Astrocyte (in vitro differentiated cells and primary cell): ENCODE results near the gene CIITA. TPM values are rescaled to one million over a fixed set of nuclear protein-coding genes. Genes with fewer than 3 reads are reported as not detected.
A peak's percentile ranks its signal among the peaks of the same experiment; 100 is the strongest.

Source experiments
- DNase-seq: peaks from one replicate; pipeline ENCODE4 v3.0.0-alpha.2; 2010; ENCODE audit warnings: low read depth
- FAIRE-seq: peaks from 2 replicates; lab custom pipeline; 2011; peaks lifted over from hg19 to GRCh38; lab: Jason Lieb, UNC
- H2AFZ ChIP-seq: 2 replicates; pipeline ENCODE4 v1.6.0; 2012; ENCODE audit warnings: low read depth, low read length, inconsistent platforms
- H3K27ac ChIP-seq: 2 replicates; pipeline ENCODE4 v1.5.1; 2011; ENCODE audit warnings: low read depth, low read length, inconsistent platforms
- H3K27me3 ChIP-seq: 2 replicates; pipeline ENCODE4 v1.6.0; 2011; ENCODE audit warnings: low read length, inconsistent platforms; ENCODE audit not compliant: insufficient read depth
- H3K36me3 ChIP-seq: 2 replicates; pipeline ENCODE4 v1.5.1; 2011; ENCODE audit warnings: low read length, inconsistent platforms; ENCODE audit not compliant: insufficient read depth
- H3K4me1 ChIP-seq: 2 replicates; pipeline ENCODE4 v1.5.1; 2011; ENCODE audit warnings: low read length, inconsistent platforms; ENCODE audit not compliant: insufficient read depth
- H3K4me2 ChIP-seq: 2 replicates; pipeline ENCODE4 v1.6.0; 2012; ENCODE audit warnings: low read length, inconsistent platforms
- H3K4me3 ChIP-seq: 2 replicates; pipeline ENCODE4 v1.5.1; 2011; ENCODE audit warnings: low read depth, mild to moderate bottlenecking, low read length, inconsistent platforms; ENCODE audit not compliant: insufficient read depth
- H3K79me2 ChIP-seq: 2 replicates; pipeline ENCODE4 v1.6.0; 2012; ENCODE audit warnings: mild to moderate bottlenecking, low read length, inconsistent platforms; ENCODE audit not compliant: insufficient read depth
- H3K9ac ChIP-seq: 2 replicates; pipeline ENCODE4 v1.6.0; 2012; ENCODE audit warnings: mild to moderate bottlenecking, low read length, inconsistent platforms
- H3K9me3 ChIP-seq: 2 replicates; pipeline ENCODE4 v1.5.1; 2012; ENCODE audit warnings: low read depth, mild to moderate bottlenecking, low read length, inconsistent platforms; ENCODE audit not compliant: insufficient read depth
- H4K20me1 ChIP-seq: 2 replicates; pipeline ENCODE4 v1.6.0; 2012; ENCODE audit warnings: low read length, inconsistent platforms; ENCODE audit not compliant: insufficient read depth
- H3K27ac Mint-ChIP-seq: one replicate; pipeline ENCODE4 v1.8.0; 2021; ENCODE audit warnings: mild to moderate bottlenecking, mixed read lengths; ENCODE audit not compliant: unreplicated experiment
- H3K27me3 Mint-ChIP-seq: one replicate; pipeline ENCODE4 v1.8.0; 2021; ENCODE audit warnings: low read depth, mixed read lengths; ENCODE audit not compliant: unreplicated experiment
- H3K36me3 Mint-ChIP-seq: one replicate; pipeline ENCODE4 v1.8.0; 2021; ENCODE audit warnings: low read depth, mixed read lengths; ENCODE audit not compliant: unreplicated experiment
- H3K4me1 Mint-ChIP-seq: one replicate; pipeline ENCODE4 v1.8.0; 2021; ENCODE audit warnings: low read depth, mixed read lengths; ENCODE audit not compliant: unreplicated experiment
- H3K4me3 Mint-ChIP-seq: one replicate; pipeline ENCODE4 v1.8.0; 2021; ENCODE audit warnings: mild to moderate bottlenecking, moderate library complexity, mixed read lengths; ENCODE audit not compliant: unreplicated experiment
- H3K9me3 Mint-ChIP-seq: one replicate; pipeline ENCODE4 v1.8.0; 2021; ENCODE audit warnings: mild to moderate bottlenecking, mixed read lengths; ENCODE audit not compliant: unreplicated experiment
- EZH2 ChIP-seq: IDR thresholded peaks from 2 replicates; pipeline ENCODE4 v1.6.1; 2012; ENCODE audit warnings: mild to moderate bottlenecking, low read length, inconsistent platforms; ENCODE audit not compliant: insufficient read depth
- total RNA-seq: library from RNA; stranded (reverse); gene quantifications from 2 replicates; pipeline ENCODE4 v1.2.1, GENCODE V29; 2021
- TF ChIP-seq, protein P1 (sequence below): IDR thresholded peaks from 2 replicates; pipeline ENCODE4 v1.5.1; 2011; ENCODE audit warnings: low read depth, mild to moderate bottlenecking, inconsistent platforms, low read length, moderate library complexity; ENCODE audit not compliant: insufficient read depth

Gene CIITA
- total RNA-seq, 1 donor from 2014 or later, result not detected

DNA sequence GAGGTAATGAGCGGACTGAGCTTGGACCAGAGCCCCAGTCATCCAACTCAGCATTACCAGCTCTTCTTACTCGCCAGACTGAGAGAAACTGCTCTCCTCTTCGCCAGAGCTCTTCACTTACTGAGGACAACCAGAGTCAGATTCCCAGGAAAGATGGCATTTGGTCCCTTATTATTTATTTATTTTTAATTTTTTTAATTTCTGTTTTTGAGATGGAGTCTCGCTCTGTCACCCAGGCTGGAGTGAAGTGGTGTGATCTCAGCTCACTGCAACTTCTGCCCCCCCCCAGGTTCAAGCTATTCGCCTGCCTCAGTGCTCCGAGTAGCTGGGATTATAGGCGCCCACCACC lies 42.0 kb downstream of the CIITA start:
- Histone ChIP-seq H3K36me3 (no peaks in the 10 kb centered on the region), H3K4me1 (peaks cover 10% of the 10 kb centered on the region), H2AFZ (peak overlapping the region; percentile 46), H3K79me2 (no peaks in the 10 kb centered on the region), H4K20me1 (no peaks in the 10 kb centered on the region), H3K9ac (no peak overlapping the region), H3K4me2 (no peak overlapping the region), H3K27me3 (no peaks in the 10 kb centered on the region), H3K27ac (no peak overlapping the region), H3K4me3 (no peak overlapping the region), H3K9me3 (no peaks in the 10 kb centered on the region)
- DNase-seq (no peak), FAIRE-seq (no peak)
- Mint-ChIP-seq H3K4me3 (no peak overlapping the region), H3K4me1 (no peaks in the 10 kb centered on the region), H3K27me3 (peaks cover 13% of the 10 kb centered on the region), H3K9me3 (no peaks in the 10 kb centered on the region), H3K27ac (no peak overlapping the region), H3K36me3 (peaks cover 2% of the 10 kb centered on the region)
- TF ChIP-seq EZH2, result no peak
- TF ChIP-seq, protein P1, sequence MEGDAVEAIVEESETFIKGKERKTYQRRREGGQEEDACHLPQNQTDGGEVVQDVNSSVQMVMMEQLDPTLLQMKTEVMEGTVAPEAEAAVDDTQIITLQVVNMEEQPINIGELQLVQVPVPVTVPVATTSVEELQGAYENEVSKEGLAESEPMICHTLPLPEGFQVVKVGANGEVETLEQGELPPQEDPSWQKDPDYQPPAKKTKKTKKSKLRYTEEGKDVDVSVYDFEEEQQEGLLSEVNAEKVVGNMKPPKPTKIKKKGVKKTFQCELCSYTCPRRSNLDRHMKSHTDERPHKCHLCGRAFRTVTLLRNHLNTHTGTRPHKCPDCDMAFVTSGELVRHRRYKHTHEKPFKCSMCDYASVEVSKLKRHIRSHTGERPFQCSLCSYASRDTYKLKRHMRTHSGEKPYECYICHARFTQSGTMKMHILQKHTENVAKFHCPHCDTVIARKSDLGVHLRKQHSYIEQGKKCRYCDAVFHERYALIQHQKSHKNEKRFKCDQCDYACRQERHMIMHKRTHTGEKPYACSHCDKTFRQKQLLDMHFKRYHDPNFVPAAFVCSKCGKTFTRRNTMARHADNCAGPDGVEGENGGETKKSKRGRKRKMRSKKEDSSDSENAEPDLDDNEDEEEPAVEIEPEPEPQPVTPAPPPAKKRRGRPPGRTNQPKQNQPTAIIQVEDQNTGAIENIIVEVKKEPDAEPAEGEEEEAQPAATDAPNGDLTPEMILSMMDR, result no peak

DNA sequence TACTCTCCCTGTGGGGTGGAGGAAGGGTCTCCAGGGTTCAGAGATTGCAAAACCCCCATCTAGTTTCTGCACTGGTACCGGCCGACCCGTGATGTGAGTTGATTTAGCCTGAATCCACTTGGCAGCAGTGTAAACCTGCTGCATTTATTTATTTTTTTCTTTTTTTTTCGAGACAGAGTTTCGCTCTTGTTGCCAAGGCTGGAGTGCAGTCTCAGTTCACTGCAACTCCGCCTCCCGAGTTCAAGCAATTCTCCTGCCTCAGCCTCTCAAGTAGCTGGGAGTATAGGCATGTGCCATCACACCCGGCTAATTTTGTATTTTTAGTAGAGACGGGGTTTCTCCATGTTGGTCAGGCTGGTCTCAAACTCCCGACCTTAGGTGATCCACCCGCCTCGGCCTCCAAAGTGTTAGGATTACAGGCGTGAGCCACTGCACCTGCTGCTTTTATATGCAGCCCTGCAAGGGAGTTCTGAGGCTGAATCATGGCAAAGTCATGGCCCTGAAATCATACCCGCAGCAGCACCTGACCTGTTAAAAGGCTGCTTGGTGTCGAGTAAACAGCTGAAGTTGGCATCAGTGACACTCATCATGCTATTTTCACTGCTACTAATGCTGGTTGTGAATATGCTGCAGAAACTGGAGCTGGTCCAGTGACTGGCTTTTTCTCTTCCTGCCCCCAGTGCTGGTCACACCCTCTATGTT lies 43.9 kb downstream of the CIITA start:
- FAIRE-seq, result no peak
- H3K4me1 ChIP-seq, result peaks cover 10% of the 10 kb centered on the region
- H3K9me3 ChIP-seq, result no peaks in the 10 kb centered on the region
- H3K9ac ChIP-seq, result no peak overlapping the region
- H3K27me3 ChIP-seq, result no peaks in the 10 kb centered on the region
- Mint-ChIP-seq H3K4me1 (no peaks in the 10 kb centered on the region), H3K27ac (no peak overlapping the region), H3K4me3 (no peak overlapping the region), H3K36me3 (peaks cover 4% of the 10 kb centered on the region), H3K27me3 (peaks cover 8% of the 10 kb centered on the region), H3K9me3 (peaks cover 2% of the 10 kb centered on the region)
- H3K79me2 ChIP-seq, result no peaks in the 10 kb centered on the region
- no peak overlapping the region for H2AFZ ChIP-seq
- H3K4me3 ChIP-seq, result no peak overlapping the region
- H3K4me2 ChIP-seq, result no peak overlapping the region
- peaks cover 8% of the 10 kb centered on the region for H4K20me1 ChIP-seq
- peaks cover 2% of the 10 kb centered on the region for H3K36me3 ChIP-seq
- DNase-seq, result no peak
- no peak overlapping the region for H3K27ac ChIP-seq
- TF ChIP-seq EZH2, result no peak
- TF ChIP-seq, protein P1, result no peak

GRCh38 chr16:10921536-10922327 lies 44.7 kb downstream of the CIITA start:
- H3K36me3 ChIP-seq, result peaks cover 2% of the 10 kb centered on the region
- Mint-ChIP-seq H3K9me3 (peaks cover 2% of the 10 kb centered on the region), H3K4me3 (no peak overlapping the region), H3K27ac (no peak overlapping the region), H3K4me1 (no peaks in the 10 kb centered on the region), H3K36me3 (peaks cover 4% of the 10 kb centered on the region), H3K27me3 (peaks cover 4% of the 10 kb centered on the region)
- no peaks in the 10 kb centered on the region for H3K79me2 ChIP-seq
- H3K27ac ChIP-seq, result no peak overlapping the region
- H3K27me3 ChIP-seq, result no peaks in the 10 kb centered on the region
- peak overlapping the region; percentile 7 for H3K4me2 ChIP-seq
- H3K9ac ChIP-seq, result no peak overlapping the region
- no peak overlapping the region for H3K4me3 ChIP-seq
- DNase-seq, result no peak
- no peaks in the 10 kb centered on the region for H3K9me3 ChIP-seq
- FAIRE-seq, result no peak
- peaks cover 12% of the 10 kb centered on the region for H4K20me1 ChIP-seq
- peaks cover 10% of the 10 kb centered on the region for H3K4me1 ChIP-seq
- TF ChIP-seq, protein P1, result no peak
- TF ChIP-seq EZH2, result no peak
- H2AFZ ChIP-seq, result no peak overlapping the region
